ENCODE measurements around the gene C1orf159. TPM values are rescaled to one million over a fixed set of nuclear protein-coding genes. Genes with fewer than 3 reads are reported as not detected.

Gene C1orf159
- total and polyA plus RNA-seq, 9 of the 15 experiments (the other 6 are each of a cell fraction or from before 2014, with no cell fraction given) = 0.28 to 54.9 (median 10.6) TPM

GRCh38 chr1:1115786-1116700, at the start of gene C1orf159 (continued):
- TF ChIP-seq, protein P1, sequence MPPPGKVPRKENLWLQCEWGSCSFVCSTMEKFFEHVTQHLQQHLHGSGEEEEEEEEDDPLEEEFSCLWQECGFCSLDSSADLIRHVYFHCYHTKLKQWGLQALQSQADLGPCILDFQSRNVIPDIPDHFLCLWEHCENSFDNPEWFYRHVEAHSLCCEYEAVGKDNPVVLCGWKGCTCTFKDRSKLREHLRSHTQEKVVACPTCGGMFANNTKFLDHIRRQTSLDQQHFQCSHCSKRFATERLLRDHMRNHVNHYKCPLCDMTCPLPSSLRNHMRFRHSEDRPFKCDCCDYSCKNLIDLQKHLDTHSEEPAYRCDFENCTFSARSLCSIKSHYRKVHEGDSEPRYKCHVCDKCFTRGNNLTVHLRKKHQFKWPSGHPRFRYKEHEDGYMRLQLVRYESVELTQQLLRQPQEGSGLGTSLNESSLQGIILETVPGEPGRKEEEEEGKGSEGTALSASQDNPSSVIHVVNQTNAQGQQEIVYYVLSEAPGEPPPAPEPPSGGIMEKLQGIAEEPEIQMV (tag; conservative IDR thresholded peaks at IDR 0.05; ENCODE audit: low read depth) = no peak
- TF ChIP-seq PTRF (tag; IDR thresholded peaks at IDR 0.05) (no peak), RBM39 (optimal IDR thresholded peaks at IDR 0.05; ENCODE audit: low read depth, low read length) (no peak), MYC (IDR thresholded peaks at IDR 0.05; ENCODE audit: low read depth, low read length) (peak; percentile 95), MYC (CRISPR knock-in tag; IDR thresholded peaks at IDR 0.05; ENCODE audit: borderline replicate concordance, low read depth) (no peak), PHF20 (IDR thresholded peaks at IDR 0.05; ENCODE audit: partially characterized antibody) (peak; percentile 20), ZNF280B (CRISPR knock-in tag; IDR thresholded peaks at IDR 0.05) (no peak), MXI1 (IDR thresholded peaks at IDR 0.05; ENCODE audit: low read depth, low read length) (peak; percentile 100), ZFP30 (CRISPR knock-in tag; IDR thresholded peaks at IDR 0.05; ENCODE audit: borderline replicate concordance) (no peak), SRSF1 (IDR thresholded peaks at IDR 0.05; ENCODE audit: low read depth, low read length) (no peak), TAF1 (IDR thresholded peaks at IDR 0.05; ENCODE audit: control insufficient read depth, extremely low read depth, insufficient read depth, low read length, severe bottlenecking) (no peak), CHD2 (IDR thresholded peaks at IDR 0.05; ENCODE audit: low read depth, low read length) (peak; percentile 80), TCF3 (CRISPR knock-in tag; IDR thresholded peaks at IDR 0.05) (no peak), ZNF347 (CRISPR knock-in tag; IDR thresholded peaks at IDR 0.05; ENCODE audit: low read depth) (no peak), STAT5B (CRISPR knock-in tag; IDR thresholded peaks at IDR 0.05) (no peak), ZNF707 (CRISPR knock-in tag; conservative IDR thresholded peaks at IDR 0.05) (no peak), ZNF143 (CRISPR knock-in tag; IDR thresholded peaks at IDR 0.05) (peak; percentile 98)
- TF ChIP-seq, protein P2, sequence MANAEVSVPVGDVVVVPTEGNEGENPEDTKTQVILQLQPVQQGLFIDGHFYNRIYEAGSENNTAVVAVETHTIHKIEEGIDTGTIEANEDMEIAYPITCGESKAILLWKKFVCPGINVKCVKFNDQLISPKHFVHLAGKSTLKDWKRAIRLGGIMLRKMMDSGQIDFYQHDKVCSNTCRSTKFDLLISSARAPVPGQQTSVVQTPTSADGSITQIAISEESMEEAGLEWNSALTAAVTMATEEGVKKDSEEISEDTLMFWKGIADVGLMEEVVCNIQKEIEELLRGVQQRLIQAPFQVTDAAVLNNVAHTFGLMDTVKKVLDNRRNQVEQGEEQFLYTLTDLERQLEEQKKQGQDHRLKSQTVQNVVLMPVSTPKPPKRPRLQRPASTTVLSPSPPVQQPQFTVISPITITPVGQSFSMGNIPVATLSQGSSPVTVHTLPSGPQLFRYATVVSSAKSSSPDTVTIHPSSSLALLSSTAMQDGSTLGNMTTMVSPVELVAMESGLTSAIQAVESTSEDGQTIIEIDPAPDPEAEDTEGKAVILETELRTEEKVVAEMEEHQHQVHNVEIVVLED (CRISPR knock-in tag; IDR thresholded peaks at IDR 0.05) = peak; percentile 94
